ENCODE measurements around the gene SLC7A7.
A peak's percentile ranks its signal among the peaks of the same experiment; 100 is the strongest.

DNA sequence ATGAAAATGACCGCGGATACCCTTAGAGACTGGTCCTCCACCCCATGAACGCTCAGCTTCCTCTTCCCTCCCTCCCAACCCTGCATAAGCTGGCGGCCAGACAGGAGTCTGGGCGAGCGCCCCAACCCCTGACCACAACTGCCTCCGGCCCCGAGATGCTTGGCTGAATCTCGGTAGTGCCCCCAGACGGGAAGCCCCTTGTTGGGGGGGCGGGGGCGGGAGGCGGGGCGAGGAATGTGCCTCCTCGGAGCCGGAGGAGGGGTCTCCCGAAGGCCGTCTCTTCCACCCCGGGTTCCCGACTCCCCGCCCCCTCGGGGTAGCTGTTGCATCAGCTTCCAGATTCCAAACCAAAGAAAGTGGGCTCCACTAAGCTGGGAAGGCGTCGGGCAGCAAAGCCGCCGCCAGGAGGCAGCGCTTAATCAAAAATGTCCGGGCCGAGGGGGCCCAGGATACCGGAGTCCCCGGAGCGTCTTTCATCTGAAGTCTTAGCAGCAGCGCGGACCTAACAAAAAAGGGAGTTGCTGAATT, 7.4 kb upstream of the SLC7A7 start:
- TF ChIP-seq, protein P1, sequence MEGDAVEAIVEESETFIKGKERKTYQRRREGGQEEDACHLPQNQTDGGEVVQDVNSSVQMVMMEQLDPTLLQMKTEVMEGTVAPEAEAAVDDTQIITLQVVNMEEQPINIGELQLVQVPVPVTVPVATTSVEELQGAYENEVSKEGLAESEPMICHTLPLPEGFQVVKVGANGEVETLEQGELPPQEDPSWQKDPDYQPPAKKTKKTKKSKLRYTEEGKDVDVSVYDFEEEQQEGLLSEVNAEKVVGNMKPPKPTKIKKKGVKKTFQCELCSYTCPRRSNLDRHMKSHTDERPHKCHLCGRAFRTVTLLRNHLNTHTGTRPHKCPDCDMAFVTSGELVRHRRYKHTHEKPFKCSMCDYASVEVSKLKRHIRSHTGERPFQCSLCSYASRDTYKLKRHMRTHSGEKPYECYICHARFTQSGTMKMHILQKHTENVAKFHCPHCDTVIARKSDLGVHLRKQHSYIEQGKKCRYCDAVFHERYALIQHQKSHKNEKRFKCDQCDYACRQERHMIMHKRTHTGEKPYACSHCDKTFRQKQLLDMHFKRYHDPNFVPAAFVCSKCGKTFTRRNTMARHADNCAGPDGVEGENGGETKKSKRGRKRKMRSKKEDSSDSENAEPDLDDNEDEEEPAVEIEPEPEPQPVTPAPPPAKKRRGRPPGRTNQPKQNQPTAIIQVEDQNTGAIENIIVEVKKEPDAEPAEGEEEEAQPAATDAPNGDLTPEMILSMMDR (conservative IDR thresholded peaks at IDR 0.05) = peak; percentile 67
- TF ChIP-seq ZFX (IDR thresholded peaks at IDR 0.05) = no peak
